ENCODE results near the gene SDC3. TPM values are rescaled to one million over a fixed set of nuclear protein-coding genes. Genes with fewer than 3 reads are reported as not detected.

SDC3 gene
- total and polyA plus RNA-seq, 4 donors, result 3.3 to 27.5 (median 16.6) TPM

- TF ChIP-seq ZBTB33 (IDR thresholded peaks at IDR 0.05), result no peak
- TF ChIP-seq HNF4G (IDR thresholded peaks at IDR 0.05), result no peak
Observed at GRCh38 chr1:30857062-30857461, 51.5 kb downstream of the SDC3 start (continued).

- Histone ChIP-seq H3K9ac (ENCODE audit: low read depth in 1 of 2, low read length in 2 of 2) (no peak overlapping the region), H3K9me3 (ENCODE audit: control insufficient read depth in 4 of 4, low read length in 3 of 4) (no peaks in the 10 kb centered on the region), H3K36me3 (ENCODE audit: control insufficient read depth in 4 of 4, insufficient read depth in 3 of 4, low read depth in 1 of 4, low read length in 3 of 4) (no peaks in the 10 kb centered on the region), H3K27ac (ENCODE audit: low read depth in 1 of 2, low read length in 2 of 2) (no peak overlapping the region), H3K27me3 (ENCODE audit: control insufficient read depth in 4 of 4, insufficient read depth in 4 of 4, low read length in 3 of 4) (no peaks in the 10 kb centered on the region), H3K4me3 (ENCODE audit: low read depth in 1 of 3, low read length in 3 of 3) (no peak overlapping the region), H3K4me1 (ENCODE audit: control insufficient read depth in 4 of 4, insufficient read depth in 4 of 4, low read length in 3 of 4) (peaks cover 0 to 8% (median 5%) of the 10 kb centered on the region in 4 donors)
- 77% methylated on average over 14 of the region's 14 CpGs for WGBS
- TF ChIP-seq TAF1 (conservative IDR thresholded peaks at IDR 0.05), result no peak
- TF ChIP-seq SP1 (IDR thresholded peaks at IDR 0.05), result no peak
- no peak for TF ChIP-seq REST (IDR thresholded peaks at IDR 0.05)
- TF ChIP-seq EGR1 (IDR thresholded peaks at IDR 0.05; ENCODE audit: low read depth in 2 of 2), result no peak
- no peak for TF ChIP-seq JUND (IDR thresholded peaks at IDR 0.05)
- no peak for TF ChIP-seq FOXA1 (IDR thresholded peaks at IDR 0.05)
- no peak for TF ChIP-seq HNF4G (IDR thresholded peaks at IDR 0.05)
- no peak for TF ChIP-seq NR2F2 (IDR thresholded peaks at IDR 0.05)
- TF ChIP-seq HNF4A (conservative IDR thresholded peaks at IDR 0.05), result no peak
- TF ChIP-seq GABPA (IDR thresholded peaks at IDR 0.05 in 1 of 2, conservative IDR thresholded peaks at IDR 0.05 in 1 of 2), result no peak
- no peak for DNase-seq (ENCODE audit: low spot score)
Observed at GRCh38 chr1:30856260-30856790, 52.2 kb downstream of the SDC3 start.

- Histone ChIP-seq H3K9ac (ENCODE audit: low read depth in 1 of 2, low read length in 2 of 2) (no peak overlapping the region), H3K27me3 (ENCODE audit: control insufficient read depth in 4 of 4, insufficient read depth in 4 of 4, low read length in 3 of 4) (no peaks in the 10 kb centered on the region), H3K27ac (ENCODE audit: low read depth in 1 of 2, low read length in 2 of 2) (no peak overlapping the region), H3K4me3 (ENCODE audit: low read depth in 1 of 3, low read length in 3 of 3) (no peak overlapping the region), H3K36me3 (ENCODE audit: control insufficient read depth in 4 of 4, insufficient read depth in 3 of 4, low read depth in 1 of 4, low read length in 3 of 4) (no peaks in the 10 kb centered on the region), H3K9me3 (ENCODE audit: control insufficient read depth in 4 of 4, low read length in 3 of 4) (no peaks in the 10 kb centered on the region), H3K4me1 (ENCODE audit: control insufficient read depth in 4 of 4, insufficient read depth in 4 of 4, low read length in 3 of 4) (peaks cover 0 to 8% (median 5%) of the 10 kb centered on the region in 4 donors)
- DNase-seq (ENCODE audit: low spot score), result no peak
- WGBS, result 78% methylated on average over 4 of the region's 4 CpGs
- TF ChIP-seq FOXA1 (IDR thresholded peaks at IDR 0.05) (no peak), GABPA (IDR thresholded peaks at IDR 0.05 in 1 of 2, conservative IDR thresholded peaks at IDR 0.05 in 1 of 2) (no peak), MAX (IDR thresholded peaks at IDR 0.05) (no peak), RAD21 (IDR thresholded peaks at IDR 0.05) (no peak), YY1 (IDR thresholded peaks at IDR 0.05) (no peak), HNF4A (conservative IDR thresholded peaks at IDR 0.05) (no peak), ZBTB33 (IDR thresholded peaks at IDR 0.05) (no peak), REST (IDR thresholded peaks at IDR 0.05) (no peak), ATF3 (IDR thresholded peaks at IDR 0.05) (no peak), RXRA (IDR thresholded peaks at IDR 0.05) (no peak), SP1 (IDR thresholded peaks at IDR 0.05) (no peak), TAF1 (conservative IDR thresholded peaks at IDR 0.05) (no peak), NR2F2 (IDR thresholded peaks at IDR 0.05) (no peak)
Observed at GRCh38 chr1:30855686-30856259, 52.8 kb downstream of the SDC3 start.

Measured in liver (tissue), 9 donors.